Suppressor macrophage (primary cell): Measurements from ENCODE around the gene COPS7A.
A peak's percentile ranks its signal among the peaks of the same experiment; 100 is the strongest.

ENCODE experiments used
- DNase-seq, 4 experiments: peaks; one replicate each; pipeline ENCODE4 v3.0.0-alpha.2; 2020 to 2022
- total RNA-seq, 17 experiments: gene quantifications; one replicate each; lab custom pipeline; 2026; ENCODE audit warnings: mixed read lengths in 6 of 17, inconsistent platforms in 3 of 17; lab: John Stamatoyannopoulos, UW

Gene COPS7A, protein sequence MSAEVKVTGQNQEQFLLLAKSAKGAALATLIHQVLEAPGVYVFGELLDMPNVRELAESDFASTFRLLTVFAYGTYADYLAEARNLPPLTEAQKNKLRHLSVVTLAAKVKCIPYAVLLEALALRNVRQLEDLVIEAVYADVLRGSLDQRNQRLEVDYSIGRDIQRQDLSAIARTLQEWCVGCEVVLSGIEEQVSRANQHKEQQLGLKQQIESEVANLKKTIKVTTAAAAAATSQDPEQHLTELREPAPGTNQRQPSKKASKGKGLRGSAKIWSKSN
- 32.8 to 75.4 (median 54.0) reads per million in 17 experiments for total RNA-seq

DNA sequence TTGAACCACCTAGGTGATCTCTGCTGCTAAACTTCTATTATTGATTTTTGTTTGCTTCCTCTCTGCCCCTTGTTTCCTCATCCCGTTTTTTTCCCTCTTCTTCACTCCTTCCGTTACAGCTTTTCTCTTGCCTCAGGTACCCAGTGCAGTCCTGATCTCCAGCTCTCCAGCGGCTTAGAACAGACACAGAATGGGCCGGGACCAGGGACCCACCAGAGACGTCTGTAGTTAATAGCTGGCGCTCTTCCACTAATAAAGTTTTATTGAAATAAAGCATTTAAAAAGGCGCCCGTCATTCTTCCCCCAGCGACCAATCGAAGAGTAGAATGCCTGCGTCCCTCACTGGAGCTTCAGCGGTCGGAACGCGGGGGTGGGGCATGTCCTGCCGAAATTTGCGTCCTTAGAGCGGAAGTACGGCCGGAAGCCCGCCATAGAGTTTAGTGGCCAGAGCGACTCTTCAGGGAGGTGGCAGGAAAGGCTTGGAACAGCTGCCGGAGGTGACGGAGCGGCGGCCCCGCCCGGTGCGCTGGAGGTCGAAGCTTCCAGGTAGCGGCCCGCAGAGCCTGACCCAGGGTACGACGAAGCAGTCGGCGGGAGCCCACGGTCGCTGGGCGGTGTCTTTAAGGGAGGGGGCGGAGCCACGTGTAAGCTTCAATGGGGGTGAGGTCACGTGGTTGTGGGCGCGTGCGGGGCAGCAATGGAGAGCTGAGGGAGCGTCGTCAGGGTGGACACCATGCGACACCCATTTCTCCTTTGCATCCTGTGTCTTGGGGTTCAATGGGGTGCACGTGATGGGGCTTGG, at the start of gene COPS7A:
Gene COPS7A, plus strand, starts transcription at position 440 of the 802 bp plus-strand sequence. CDS start 611 bp downstream, outside the sequence.
- DNase-seq: peak; percentile 98 to 100 (median 99)

DNA sequence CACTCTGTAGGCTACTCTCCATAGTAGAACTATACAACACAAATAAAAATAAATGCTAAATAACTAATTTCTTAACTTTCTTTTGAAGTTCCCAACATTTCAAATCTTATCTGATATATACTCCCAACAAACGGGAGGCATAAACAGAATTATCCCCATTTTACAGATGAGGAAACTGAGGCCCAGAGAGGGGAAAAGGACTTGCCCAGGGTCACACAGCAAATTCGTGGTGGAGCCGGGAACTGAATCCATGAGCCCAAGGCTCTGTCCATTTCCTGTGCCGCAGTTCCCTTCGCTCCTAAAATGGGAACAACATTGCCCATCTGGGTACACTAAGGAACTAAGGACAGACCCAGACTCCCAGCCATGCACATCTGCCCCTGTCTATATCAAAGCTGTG, 46.9 kb upstream of the COPS7A start:
- DNase-seq: no peak

DNA sequence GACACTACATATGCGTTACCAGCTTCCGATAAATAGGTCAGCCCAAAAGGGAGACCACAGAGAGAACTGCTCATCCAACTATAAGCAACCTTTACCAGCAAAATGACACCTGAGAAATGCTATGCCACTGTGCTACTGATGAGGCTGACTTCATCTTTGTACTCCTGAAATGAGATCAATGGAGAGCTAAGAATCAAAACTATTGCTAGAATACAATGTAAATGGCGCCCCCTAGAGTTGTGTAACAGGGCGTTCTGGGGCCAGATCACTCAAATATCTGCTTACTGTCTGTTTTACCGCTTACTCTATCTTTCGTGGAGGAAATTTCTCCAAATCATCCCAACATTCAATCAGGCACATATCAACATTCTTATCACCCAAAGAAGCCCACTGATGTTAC, 39.2 kb upstream of the COPS7A start:
- peak; percentile 61 to 82 (median 68) for DNase-seq

DNA sequence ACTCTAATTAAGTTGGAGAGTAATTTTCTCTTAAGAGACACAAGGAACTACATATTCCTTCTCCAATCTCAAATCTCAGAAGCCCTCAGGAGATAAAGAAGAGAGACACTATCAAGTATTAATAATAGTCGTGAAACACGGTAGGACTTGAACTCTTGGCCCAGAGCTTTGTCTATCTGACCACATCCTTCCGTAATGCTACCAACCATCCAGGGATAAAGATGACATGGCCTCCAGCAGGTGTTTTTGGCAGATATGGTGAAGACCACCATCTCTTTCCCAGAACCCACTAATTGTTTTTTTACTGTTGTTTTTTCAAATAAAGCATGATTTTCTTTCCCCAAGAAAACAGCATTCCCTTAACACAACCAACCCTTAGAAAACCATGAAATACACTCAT, 38.0 kb upstream of the COPS7A start:
- no peak for DNase-seq

DNA sequence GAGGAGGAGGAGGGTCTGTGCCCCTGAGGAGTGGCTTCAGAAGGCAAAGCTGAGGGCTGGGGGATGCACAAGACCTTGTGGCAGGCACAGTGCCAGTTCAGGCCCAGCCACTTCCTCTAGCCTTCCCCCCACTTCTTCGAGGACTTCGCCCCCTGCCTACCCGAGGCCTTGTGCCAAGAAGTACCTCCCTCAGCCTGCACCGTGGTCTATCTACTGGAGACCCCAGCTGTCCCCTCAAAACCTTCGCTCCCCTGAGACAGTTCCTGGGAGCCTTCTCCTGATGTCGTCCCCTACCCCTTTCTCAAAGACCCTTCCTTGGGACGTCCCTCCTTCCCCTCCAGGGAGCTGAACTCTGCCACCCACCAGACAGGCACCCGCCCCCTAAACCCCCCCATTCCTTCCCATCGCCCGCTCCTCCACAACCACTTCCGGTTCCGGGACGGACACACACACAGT, 35.3 kb upstream of the COPS7A start:
- peak; percentile 39 to 62 (median 44) for DNase-seq

DNA sequence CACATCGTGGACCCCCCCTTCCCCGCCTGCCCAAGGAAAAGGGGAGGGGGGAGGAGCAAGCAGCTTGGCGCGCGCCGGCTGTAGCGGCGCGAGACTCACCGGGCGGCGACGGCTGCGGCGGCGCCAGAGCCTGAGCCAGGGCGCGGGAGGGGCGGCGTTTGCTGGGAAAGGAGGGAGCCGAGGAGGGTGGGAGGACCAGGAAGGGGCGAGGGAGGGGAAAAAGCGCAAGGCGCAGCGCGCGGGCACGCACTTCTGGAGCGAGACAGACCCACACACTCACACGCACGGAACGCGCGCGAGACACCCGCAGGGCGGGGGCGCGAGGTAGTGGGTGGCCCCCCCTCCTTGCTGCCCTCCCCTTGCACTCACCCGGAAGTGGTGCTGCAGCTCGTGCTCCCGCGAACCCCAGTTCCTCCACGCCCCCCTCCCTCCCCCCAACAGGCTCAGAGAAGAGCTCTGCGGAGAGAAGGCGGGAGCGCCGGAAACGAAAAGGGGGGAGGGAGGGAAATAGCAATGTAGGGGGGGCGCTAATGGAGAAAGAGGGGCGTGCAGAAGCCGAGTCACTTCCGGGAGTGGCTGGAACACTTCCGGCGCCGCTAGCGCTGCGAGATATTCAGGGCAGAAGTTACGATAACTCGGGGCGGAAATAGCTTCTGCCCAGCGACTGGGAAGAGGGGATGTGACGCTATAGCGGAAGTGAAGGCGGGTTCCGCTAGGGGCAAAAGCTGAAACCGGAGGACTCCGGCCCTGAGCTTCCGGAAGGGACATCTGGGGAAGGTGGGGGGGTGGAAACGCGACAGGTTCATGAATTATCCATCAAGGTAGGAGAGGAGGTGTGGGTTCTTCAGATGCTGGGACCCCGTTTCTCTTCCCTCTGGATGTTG, 34.6 kb upstream of the COPS7A start, which contains the start of gene ZNF384:
Gene ZNF384, minus strand, starts transcription at position 377 of the 884 bp plus-strand sequence. CDS start 9,855 bp downstream, outside the sequence.
- peak; percentile 98 to 100 (median 98) for DNase-seq

DNA sequence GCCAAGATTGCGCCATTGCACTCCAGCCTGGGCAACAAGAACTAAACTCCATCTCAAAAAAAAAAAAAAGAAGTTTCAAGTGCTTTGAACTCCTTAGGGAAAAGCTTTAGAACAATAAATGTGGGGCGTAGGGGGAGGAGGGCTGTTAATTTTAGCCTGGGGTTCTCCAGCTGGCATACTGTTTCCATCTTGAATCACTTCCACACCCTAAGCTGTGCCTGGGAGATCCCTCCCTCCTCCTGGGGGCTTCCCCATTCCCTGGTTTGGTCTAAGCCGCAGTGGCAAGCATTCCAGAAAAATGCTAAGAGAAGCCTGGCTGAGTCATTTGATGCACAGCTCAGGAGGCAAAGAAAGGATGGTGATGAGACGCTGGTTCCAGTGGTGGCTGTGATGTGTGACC, 32.4 kb upstream of the COPS7A start:
- peak in 1 of 4 experiments; percentile 40 for DNase-seq

DNA sequence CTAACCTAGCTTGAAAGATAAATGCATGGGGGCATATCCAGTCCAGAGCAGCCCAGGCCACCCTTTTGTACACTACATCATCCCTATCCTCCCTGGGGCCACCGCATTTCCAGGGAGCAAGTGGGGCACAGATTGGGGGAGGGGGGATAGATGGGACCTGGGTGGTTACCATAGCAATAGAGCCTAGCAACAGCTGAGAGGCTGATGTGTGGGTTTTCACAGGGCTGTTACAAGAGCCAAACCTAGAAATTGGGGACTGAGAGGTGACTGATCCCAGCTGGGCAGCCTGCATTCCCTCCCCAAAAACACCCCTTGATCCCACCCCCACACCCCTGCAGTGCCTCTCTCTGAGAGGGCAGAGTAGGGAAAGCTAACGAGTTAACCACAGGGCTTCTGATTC, 31.0 kb upstream of the COPS7A start:
- DNase-seq: no peak

DNA sequence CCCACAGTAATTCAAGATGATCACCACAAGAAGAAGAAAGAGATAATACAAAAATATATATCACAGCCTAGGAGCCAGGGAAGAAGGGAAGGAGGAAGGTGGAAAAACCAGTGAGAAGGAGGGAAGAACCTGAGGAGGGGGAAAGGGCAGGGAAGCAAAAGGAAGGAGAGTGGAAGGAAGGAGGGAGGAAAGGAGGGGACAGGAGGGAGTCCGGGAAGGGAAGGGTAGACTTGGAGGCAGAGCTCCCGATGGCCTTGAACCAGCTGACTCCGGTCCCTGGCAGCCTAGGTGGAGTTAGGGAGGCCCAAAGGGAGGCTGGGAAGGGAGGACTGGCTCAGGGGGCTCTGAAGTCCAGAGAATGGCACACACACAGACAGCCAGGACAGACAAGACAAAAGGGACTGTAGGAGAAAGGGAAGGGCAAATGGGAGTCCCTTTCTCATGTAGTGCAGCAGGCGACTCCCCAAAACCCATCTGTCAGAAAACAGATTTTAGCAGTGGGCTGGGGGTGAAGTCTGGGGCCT, 30.0 kb upstream of the COPS7A start:
- no peak for DNase-seq

DNA sequence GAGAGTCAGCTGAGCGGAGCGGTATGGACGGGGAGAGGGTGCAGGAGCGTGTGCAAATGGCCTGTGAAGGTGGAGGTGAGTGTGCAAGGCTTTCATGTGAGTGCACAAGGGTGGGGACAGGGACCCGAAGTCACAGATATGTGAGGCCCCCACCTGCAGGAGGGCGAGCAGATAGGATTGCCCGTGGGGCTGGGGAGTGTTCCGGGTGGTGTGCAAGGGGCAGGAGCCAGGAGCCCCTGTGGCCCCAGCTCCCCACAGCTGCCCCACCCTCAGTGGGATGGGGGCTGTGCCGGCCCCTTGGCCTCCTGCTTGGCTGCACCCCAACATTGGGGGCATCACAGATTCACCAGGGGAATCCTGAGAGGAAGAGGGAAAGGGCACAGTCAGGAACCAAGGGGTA, 29.1 kb upstream of the COPS7A start:
- no peak for DNase-seq

DNA sequence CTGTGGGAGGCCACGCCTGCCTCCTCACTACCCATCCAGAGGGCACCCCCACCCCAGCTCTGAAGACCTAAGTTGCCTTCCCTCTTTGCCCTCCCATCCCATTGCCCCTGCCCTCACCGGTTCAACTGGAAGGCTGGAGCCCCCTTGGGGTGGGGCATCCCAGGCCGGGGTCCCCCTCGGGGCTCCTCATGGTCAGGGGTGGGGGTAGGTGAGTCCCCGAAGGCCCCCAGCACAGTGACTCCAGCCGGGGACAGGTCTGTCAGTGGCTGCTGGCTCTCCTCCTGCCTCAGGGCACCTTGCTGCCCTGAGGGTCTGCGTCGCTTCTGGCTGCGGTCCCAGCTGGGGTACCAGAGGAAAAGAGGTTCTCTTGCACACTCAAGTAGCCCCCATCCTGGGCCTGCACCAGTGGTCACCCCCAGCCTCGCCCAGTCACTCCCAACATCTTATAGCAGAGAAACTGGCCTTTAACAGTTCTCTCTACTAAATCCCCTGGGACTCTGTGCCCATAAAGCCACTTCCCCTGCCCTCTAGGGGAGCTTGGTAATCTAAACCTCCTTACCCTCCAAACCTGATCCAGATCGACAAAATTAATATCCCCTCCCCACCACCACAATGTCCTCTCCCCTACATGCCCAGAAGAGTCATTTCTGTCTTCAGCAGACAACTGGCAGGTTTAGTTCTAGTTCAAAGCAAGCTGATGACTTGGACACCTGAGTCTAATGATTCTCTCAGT, 28.4 kb upstream of the COPS7A start:
- no peak for DNase-seq

DNA sequence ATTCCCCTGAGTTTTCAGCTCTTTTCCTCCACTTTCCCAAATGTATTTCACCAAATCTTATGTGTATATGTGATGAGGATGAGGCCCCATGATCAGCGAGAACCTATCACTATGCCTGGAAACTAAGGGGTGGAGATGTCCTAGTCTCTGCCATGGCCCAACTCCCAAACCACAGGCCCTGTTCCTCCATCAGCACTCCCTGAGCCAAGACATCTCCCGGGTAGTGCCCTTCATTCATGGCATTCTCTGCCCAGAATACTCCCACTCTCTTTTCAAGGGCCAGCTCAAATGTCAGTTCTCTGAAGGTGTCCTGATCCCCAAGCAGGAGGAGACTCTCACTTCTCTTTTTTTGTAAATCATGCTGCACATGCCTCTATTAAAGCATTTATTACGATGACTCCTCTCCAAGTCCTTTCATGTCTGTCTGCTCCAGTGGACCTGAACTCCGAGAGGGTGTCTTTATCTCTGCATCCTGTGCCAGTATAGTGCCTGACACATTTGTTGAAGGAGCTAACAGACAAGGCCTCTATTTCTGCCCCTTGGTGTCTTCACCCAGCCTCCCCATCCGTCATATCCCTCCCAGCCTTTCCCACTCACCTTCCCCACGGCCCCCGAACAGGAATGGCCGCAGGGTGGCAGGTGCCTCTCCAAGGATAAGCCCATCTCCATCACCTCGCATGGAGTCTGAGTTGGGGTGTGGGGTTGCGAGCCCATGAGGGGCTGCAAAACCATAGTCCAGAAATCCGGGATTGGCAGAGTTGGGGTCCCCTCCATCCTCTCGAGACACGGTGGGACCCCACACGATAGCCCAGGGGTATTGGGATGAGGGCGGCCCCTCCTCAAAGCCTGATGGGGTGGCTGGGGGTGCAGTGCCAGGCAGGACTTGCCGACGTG, 26.9 kb upstream of the COPS7A start:
- DNase-seq: peak in 1 of 4 experiments; percentile 42

DNA sequence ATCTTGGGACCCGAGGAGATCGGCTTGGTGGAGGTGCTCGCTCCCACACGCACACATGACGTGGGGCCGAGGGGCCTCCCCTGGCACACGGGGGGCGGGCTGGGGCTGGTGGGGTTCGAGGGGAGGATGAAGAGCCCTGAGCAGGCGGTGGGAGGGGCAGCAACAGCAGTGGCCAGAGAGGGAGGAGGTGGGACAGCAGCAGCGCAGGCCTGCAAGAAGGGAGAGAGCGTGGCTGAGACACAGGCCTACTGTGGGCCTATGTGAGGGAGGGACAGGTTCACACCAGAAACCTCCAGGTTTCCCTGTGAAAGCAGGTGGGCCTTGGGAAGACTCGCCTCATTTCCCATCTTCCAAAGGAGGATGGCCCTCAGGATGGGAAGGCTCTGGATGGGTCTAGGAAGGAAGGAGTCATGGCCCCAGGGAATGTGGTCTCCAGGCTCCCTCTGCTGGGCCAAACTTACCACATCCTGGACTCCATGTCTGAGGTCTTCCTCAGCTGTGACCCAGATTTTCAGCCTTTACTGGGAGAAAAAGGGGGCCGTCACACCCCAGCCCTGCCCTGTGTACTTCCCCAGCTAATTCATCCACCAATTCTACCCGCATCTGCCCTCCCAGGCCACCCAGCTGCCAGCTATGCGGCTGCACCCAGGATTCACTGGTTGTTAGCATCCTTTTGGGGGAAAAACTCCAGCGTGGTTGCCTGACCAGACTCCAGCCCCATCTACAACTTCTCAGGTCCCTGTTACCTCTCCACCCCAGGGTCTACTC, 26.1 kb upstream of the COPS7A start:
- peak; percentile 37 to 67 (median 53) for DNase-seq

DNA sequence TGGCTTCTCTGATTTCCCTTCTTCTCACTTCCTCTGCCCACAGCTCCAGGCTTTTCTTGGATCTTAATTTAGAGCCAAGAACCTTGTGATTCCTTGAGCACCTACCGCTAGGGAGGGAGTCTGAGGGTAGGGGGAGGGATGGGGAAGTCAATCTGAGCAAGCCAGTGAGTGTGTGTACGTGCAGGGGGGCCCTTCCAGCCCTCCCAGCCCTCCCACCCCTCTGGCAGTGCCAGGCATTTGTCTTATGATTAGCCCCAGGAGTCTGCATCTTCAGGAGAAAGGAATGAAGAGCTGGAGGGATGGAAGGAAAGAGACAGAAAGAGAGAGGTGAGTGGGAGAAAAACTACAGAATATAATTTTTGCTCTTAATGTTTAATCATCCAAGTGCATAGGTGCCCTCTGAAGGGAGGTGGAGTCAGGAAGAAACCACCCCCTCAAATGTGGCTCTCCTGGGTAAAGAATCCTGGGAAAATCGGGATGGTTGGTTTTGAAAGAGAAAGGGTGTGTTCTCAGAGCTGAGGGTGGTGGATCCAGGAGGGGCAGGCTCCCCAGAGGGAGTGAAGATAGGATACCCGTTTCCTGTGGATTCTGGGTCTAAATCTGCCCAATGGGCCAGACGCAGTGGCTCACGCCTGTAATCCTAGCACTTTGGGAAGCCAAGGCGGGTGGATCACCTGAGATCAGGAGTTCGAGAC, 25.3 kb upstream of the COPS7A start:
- no peak for DNase-seq

DNA sequence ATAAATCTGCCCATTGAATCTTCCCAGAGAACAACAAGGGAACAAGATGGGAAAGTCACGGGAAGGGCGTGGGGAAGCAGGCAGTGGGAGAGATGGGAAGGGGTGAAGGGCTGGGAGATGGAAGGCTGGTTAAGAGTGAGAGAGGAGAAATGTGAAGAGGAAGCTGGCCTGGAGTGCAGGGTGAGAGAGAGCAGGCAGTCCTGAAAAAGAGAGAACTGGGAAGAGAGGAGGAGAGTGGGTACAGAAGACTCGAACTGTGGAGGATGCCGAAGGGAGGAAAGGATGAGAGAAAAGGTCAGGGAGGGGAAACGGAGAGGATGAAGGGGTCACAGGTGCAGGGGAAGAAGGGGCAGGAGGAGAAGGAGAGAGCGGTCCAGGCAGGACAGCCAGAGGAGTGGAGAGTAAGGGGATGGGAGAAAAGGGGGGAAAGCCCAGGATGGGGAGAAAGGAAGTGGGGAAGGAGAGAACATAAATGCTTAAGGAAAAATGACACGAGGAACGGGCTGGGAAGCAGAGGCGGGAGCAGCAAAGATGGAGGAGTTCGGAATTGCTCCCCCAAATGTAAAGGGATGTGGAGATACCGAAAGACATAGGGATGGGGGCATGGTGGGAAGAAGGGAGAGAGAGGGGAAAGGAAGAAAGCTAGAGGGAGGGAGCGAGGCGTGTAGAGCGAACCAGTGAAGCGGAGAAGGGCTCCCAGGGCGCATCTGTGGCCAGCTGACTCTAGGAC, 24.4 kb upstream of the COPS7A start:
- DNase-seq: no peak

DNA sequence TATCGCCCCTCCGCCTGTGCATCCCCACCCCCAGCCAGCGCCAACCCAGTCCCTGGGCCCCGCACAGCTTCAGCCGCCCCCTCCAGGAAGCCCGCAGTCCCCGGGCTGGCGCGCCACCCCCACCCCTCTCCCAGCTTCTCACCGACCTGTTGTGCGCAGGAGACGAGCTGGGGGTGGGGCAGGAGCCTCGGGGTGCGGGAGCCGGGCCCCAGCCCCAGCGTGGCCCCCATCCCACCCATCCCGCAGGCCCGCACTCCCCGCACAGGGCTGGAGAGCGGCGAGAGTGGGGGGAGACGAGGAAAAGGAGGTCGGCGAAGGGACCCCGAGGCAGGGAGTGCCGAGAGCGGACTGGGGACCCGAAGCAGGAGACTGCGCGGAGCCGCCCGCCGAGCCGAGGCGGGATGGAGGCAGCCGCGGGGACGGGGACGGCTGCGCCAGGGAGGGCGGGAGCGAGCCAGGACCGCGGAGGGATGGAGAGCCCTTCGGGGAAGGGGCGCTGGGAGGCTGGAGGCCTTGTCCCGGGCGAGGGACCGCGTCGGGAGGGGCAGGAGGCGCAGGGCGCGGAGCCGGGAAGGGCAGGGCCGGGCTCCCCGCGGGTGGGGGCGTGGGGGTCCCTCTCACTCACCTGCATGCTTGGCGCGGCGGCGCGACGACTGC, 23.7 kb upstream of the COPS7A start:
- no peak for DNase-seq

DNA sequence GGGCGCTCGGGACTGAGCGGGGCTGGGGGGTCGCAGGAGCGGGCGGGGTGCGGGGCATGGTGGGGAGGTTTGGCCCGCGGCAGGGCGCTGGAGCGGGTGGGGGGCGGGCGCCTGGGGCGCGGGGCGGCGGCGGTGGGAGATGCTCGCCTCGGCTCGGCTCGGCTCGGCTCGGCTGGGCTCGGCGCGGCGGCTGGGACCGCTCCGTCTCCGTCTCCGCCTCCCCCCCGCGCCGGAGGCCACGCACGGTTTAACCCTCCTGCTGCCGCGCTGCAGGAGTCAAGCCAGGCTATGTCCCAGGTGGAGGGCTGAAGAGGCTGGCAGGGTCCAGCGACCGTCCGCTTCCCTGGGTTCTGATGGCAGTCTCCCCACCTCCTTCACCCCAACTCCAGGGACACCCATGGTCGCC, 23.2 kb upstream of the COPS7A start, which contains the start of gene PIANP:
Gene PIANP, minus strand, starts transcription at position 170 of the 406 bp plus-strand sequence. CDS start 2,754 bp downstream, outside the sequence.
- DNase-seq: peak in 1 of 4 experiments; percentile 38
